Glomerular visceral epithelial cell (primary cell): ENCODE data around the gene KCNAB1.
A peak's percentile ranks its signal among the peaks of the same experiment; 100 is the strongest.

ENCODE experiments used
- DNase-seq: peaks from one replicate; pipeline ENCODE4 v3.0.0-alpha.2; 2016; ENCODE audit errors: extremely low spot score

Gene KCNAB1

DNA sequence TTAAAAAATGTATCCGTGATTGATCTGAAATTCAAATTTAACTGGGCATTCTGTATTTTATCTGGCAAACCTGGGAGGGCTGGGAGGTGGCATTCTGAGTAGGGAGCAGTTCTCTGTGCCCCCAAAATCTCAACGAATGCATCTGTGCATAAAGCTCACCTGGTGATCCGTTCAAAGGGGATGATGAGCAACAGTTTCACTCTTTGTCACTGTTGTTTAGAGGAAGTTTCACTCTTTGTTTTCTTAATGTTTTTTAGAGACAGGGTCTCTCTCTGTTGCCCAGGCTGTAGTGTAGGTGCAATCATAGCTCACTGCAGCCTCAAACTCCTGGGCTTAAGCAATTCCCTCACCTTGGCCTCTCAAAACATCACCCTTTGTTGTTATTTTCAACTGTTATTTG lies 247.8 kb downstream of the KCNAB1 start:
- no peak for DNase-seq

DNA sequence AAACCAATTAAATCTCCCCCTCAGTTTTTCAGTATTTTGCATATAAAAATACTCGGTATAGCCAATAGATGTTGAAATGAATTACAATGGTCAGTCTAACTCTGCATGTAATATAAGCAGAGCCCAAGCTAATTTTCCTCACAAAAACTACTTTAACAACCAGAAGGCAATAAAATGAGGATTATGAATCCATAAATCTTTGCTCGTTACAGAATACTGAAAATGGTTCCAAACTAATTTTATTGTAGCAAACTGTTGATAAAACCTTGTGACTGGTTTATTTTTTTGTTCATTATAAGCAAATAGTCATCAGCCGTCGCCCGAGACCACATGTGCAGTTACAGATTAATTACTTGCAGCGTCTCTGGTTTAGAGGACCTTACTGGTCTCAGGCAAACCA lies 251.3 kb downstream of the KCNAB1 start:
- DNase-seq = no peak

DNA sequence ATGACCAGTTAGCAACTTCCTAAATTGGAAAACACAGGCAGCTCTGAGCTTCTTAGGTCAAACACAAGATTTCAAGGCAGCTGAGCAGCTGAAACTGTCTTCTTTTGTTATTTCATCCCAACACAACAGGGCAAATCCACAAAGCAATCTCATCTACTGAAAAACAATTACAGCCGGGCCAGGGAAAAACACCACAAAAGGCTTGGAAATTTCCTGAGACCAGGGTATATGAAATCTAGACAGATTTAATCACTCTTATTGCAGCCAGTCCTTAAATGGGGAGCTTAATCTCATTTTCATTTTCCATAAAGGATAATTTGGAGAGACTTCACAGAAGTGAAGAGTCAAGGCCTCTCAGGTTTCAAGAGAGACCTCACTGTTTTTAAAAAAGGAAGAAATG lies 252.7 kb downstream of the KCNAB1 start:
- no peak for DNase-seq

DNA sequence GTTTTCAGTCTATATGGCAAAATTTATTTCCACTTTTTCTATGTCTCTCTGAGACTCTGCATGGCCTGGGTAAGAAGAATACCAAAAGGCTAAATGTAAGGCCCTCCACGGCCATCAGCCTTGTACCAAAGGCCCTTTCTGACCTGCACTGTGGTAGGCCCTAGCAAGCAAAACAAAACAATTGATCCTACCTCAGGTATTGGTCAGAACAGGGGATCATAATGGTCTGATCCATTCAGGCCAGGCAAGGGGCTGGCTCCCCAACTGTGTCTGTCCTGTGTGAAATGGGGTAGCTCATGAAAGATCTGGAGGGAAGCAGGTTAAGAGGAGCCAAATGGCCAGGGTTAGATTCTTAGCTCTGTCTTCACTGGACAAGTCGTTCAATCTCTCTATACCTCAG lies 253.3 kb downstream of the KCNAB1 start:
- DNase-seq = no peak

DNA sequence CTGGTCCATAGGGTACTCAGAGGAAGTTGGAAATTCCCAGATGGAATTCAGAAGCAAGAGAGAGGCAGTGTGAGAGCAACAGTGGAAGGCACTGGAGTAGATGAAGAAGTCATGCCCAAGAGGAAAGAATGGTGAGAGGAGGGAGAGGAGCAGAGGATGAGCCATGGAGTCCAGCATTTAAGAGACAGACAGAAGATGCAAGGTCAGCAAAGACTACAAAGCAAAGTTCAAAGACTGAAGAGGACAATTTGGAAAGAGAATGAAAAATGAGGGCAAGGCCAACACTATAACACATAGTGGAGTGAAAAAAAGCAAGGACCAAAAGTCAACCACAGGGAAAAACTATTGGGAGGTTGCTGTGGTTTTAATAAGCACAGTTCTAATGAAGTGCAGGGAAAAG lies 255.8 kb downstream of the KCNAB1 start:
- DNase-seq = no peak

DNA sequence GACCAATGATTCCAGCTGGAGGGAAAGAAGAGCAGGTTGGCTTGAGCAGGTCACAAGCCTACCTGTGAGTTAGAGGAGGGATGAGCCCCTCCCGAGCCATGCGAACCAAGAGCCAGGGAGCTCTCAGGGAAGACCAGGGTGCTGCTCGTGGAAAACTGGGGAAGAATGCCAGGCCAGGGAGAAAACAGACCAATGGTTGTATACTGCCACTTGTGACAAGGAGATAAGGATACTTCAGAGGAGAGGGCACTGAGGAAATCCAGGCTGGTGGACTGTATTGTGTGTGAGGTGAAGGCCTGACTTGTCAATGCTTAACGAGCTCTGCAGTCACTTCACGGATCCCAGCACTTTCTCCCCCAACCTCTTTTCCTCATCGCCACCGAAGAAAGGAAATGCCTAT lies 256.9 kb downstream of the KCNAB1 start:
- no peak for DNase-seq

DNA sequence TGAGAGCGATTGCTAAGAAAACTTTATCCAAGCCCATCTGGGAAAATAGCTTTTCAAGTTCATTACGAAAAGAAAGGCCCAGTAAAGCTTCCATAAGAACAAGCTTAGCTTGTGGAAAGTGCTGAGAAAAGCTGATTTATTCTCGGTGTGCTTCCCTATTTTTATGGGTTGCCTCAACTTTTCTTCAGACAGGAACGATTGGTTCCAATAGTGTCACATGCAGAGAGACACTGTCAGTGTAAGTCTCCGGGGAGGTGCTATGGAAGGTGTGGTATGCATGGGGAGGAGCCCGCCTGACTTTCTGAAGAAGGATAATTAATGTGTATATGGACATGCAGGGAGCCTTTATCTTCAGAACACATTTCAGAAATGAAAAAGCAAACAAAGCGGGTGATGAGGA lies 257.3 kb downstream of the KCNAB1 start:
- DNase-seq = no peak

DNA sequence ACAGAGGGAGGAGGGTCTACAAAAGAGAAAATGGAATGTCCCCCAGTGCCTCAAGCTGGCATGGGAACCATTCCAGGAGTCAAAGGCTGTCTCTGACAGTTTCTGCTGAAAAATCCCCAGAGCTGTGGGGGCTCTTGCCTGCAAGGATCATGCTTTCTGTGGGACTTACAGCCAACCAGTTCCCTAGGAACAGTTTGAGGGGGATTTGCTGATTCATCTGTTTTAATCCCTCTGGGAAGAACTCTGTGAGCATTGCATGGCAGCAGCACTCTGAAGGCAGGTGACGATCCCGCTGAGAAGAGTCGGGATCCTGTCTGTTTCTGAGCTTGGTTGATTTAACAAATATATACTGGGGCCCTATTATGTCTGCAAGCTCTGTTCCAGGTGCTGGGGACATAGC lies 258.5 kb downstream of the KCNAB1 start:
- no peak for DNase-seq

DNA sequence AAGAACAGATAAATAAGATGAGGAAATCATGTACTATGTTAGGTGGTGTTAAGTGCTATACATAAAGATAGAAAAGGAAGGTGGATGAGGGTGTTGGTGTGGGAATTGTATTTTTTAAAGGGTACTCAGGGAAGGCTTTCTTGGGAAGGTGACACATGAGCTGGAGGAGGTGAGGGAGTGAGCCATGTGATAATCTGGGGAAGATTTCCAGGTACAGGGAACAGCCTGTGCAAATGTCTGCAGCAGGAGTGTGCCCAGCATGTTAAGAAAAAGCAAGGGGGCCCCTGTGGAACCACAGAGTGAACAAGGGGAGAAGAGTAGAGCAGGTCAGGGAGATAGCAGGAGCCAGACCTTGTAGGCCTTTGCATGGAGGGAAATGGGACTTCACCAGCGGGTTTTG lies 258.9 kb downstream of the KCNAB1 start:
- no peak for DNase-seq

DNA sequence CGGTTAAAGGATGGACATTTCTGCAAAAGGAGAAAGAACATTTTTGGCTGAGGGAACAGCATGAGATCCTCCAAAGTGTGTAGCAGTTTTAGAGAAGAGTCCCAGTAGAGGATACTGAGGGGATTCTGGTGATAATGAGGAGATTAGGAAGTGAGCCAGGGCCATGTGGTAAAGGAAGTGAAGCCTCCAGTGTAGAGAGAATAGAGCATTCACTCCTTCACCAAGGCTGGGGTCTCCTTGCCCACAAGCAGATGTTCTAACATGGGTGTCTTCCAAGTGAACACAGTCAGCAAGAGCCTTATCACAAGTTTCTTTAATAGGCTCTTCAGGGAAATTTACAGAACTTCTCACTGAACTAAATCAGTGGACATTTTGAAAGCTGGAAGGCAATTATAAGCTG lies 260.9 kb downstream of the KCNAB1 start:
- no peak for DNase-seq

DNA sequence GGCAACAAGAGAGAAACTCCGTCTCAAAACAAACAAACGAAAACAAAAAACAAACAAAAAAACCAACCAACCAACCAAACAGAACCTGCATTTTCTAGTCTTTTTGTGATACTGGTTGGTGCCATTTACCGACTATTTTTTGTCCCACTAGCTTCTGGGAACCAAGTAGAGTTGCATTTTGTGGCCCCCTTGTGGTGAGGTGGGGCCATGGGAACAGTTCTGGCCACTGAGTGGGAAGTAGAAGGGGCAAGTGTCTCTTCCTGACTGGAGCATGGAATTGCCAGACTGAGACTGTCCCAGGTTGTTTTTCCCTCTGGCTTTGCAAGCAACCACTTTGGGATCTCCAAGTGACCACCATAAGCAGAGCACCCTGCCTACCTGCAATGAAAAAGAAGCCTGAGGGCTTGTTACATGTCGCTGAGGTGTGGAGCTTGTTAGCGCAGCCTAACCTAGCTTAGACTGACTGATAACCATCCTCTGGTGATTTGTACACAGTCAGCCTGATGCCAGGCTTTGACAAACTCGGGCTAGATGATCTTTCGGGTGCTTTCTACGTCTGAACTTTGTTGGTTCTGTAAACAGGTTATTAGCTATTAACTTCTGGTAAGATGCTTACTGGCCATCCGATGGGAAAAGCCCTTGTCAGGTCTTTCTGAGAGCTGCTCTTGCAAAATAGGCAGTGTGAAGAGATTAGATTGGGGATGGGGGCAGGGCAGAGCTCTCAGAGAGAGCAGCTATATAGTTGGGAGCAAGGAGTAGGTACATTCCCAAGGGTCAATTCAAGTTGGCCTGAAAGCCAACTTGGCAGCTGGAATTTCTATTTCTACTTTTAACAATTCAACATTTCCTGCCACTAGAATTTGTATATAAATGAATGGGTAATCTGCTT lies 262.3 kb downstream of the KCNAB1 start:
- peak; percentile 40 for DNase-seq

DNA sequence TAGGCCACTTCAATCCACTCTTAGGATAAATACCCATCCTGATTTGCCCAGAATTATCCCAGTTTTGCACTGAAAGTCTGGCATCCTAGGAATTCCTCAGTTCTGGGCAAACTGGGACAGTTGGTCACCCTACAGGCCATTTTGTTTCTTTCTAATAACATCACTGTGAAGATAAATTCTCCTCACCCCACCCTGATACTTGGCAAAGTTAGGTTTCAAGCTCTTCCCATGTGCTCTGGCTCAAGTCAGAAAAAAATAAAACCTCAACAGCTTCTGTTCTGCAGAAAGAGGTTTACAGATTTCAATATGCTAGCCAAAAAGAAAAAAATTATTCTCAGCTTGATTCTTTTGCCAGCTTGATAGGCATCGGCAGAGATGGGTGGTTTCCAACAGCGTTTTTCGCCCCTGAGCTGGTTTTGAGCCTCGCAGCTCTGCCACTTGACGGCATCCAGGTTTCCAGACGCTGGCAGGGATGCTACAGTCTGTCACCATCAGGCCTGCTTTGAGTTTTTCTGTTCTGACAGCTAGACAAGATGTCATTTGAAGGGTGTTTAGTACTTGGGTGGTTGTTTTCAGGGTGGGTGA lies 263.2 kb downstream of the KCNAB1 start:
- no peak for DNase-seq

DNA sequence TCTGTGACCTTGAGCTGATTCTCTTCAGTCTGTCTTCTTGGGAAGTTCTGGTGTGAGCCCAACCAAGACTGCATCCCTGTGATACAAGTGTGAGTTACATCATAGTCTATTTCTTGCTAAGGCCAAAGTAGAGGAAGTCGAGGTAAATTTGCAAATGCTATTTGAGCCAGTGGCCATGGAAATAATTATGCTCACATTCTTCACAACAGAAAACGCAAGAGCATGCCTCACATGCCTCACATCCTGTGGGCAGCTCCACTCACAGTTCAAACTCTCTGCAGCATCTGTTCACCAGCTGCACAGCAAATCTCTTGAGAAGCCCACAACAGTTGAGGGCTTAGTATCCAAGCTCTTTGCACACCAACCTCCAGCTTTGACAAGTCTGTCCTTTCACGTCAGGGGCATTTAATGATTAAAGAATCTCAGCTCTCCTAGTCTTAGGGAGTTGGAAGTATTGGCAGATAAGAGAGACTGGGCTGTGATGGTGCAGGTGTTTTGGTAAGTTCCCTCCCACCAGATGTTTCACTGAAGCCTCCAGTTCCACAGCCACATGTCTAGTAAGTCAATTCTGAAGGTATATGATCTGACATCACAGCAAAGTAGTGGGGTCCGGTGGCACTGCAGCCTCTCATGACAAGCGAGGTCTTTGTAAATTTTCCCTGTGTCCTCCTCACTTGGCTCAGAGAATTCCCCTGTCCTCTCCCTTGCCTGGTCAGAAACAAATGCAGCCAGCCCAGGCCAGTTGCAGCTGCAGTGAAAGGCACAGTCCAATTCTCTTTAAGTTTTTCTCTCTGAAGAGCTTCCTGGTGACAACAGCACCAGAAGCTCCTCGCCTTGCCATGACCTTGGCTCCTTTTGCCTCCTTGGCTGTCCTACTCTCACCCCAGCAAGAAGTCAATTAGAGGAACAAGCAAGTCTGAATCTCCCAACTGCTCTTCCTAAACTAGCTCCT lies 268.4 kb downstream of the KCNAB1 start:
- DNase-seq = no peak

DNA sequence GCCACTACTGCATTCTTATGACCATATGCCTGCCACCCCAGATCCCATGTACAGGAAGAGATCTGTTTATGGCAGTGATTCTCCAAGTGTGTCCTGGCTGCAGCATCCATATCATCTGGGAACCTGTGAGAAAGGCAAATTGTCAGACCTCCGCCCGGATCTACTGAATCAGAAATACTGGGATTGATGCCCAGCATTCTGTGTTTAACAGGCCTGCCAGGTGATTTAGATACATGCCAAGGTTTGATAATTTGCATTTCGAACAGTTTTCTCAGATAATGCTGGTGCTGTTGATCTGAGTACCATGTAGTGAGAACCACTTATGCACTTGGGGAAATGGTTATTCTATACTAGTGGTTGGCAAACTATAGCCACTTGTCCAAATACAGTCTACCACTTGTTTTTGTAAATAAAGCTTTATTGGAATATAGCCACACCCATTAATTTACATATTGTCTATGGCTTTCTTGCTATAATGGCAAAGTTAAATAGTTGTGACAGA lies 269.1 kb downstream of the KCNAB1 start:
- no peak for DNase-seq

DNA sequence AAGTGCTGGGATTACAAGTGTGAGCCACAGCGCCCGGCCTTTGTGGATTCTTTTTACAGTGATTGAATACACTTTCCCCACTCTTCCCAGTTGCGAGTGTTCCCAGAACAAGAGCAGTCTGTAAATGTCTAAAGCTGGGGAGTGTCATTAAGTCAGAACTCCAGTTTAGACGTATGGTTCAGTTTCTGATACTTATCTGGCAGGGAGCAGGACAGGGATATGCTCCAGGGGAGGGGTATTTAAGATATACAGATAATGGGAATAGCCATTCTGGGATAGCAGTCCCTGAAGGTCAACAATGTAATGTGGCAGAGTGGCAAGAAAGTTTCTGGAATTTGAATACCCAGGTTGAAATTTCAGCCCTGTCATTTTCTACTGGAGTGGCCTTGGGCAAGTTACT lies 270.5 kb downstream of the KCNAB1 start:
- DNase-seq = no peak

DNA sequence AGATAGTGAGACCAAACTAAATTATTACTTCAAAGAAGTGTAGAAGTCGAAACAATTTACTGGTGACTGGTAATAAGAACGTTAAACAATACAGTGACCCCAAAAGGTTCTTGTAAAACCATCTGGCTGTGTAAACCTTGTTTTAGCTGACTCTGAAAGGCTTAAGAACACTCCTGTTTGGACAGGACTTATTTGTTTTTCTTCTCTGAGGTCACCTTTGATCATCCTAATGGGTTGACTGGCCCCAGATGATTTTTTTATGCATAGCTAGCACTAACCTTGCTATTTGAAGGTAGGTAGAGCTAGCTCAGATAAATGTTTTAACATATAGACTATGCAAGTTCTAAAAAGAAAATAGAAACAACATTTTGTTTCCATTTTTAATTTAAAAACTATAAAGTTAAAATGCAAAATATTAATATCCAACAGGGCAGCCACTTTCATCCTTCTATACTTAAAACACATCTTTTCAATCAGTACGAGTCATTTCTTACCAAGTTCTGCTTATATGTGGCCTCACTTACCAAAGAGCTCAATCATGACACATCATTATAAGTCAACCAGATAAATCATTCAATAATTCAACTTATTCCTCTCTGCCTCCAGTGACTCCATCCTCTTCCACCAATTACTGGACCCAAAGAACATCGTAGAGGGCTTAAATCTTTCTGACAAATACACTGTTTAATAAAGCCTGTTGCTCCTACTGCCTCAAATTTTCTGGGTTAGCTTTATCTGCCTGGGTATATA lies 275.8 kb downstream of the KCNAB1 start:
- DNase-seq = no peak

DNA sequence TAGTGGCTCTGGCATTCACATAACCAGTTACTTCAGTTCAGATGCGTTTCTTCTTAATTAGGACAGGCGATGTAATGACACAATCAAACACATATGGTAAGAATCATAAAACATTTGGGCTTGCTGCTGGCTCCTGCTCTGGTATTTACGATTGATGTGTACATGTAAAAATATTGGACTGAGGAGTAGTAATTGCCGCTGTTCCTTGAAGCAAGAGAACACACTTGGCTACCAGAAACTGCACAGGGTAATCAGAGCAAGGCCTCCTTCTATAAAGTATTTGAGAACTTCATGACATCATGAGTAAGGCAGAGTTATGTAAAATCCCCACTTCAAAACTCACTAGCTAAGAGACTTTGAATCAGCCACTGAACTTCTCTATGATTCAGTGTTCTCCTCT lies 276.5 kb downstream of the KCNAB1 start:
- DNase-seq = no peak

DNA sequence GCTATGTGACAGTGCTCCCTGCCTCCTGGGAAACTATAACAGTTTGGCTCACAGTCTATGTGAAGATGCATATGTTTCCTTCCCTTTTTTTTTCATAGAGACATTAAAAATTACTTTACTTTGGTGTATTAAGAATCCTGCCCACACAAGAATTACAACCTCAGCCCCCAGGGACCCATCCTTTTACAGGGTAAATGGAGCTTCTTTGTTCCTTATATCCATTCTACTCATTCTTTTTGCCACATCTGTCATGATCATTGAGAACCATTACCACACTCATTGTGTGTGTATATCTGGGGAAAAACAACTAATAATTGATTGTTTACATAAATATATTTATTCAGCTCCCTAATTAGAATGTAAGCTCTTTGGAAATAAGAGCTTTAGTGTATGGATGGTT lies 277.2 kb downstream of the KCNAB1 start:
- DNase-seq = no peak

DNA sequence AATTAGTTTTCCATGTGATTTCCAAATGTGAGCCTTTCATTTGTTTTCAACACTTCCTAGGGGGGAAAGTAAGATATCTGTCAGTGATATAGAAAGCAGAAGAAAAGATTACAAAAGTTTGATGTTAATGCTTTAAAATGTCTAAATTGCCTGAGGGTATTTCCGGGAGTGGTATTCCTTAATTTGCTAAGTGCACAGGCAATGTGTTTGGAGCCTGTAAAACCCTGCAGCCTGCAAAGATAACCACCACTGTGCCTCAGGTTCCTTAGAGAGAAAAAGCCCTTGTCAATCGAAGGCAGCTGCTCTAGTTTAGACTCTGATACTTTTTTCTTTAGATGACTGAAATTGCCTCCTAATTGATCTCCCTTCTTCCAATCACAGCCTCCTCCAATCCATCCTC lies 279.7 kb downstream of the KCNAB1 start:
- DNase-seq = no peak

DNA sequence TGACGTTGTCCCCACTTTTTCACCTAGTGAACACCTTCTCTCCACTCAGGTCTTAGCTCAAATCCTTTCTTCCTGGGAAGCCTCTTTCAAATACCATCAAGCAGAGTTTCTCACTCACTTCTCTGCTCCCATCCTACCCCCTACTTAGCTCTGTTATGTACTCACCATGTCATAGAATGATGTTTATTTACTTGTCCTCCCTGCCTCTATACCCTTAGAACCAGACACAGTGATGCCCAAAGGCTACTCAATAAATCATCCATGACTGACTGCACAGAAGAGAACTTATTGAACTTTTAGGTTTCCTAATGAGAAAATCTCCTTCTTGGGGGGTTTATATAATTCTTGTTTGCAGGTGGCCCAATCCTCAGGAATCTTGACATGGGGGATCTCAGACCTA lies 280.4 kb downstream of the KCNAB1 start:
- DNase-seq = no peak

DNA sequence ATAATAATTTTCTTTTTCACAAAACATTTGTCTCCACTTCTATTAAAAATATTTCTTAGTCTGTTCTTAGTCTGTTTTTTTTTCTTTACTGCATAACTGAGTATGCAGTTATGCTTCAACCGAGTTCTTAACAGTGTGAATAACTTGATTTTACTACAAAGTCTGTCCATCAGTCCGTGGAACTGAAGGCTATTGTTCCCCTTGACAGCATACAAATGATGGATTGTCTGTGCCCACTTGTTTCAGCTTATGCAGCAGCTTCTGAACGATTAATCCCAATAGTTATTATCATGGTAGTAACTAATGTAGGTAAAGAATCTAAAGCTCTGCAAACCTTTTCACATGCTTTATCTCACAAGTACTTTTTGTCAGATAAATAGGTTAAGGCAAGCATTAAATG lies 283.8 kb downstream of the KCNAB1 start:
- DNase-seq = no peak

DNA sequence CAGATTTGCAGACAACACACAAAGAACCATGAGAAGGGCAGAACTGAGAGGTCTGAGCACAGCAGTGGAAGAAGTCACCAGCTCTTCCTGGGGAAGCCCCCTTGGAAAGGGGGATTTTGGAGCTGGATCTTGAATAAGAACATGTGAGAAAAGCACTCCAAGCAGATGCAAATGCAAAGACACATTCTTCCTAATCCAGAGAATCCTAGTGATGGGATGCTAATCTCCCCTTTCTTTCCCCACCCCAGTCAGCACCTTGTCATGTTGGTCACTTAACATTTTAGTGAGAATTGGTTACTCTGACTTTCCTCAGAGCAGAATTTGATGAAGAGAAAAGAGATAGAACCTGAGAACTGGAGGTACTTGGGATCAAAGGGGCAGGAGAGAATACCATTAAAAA lies 286.0 kb downstream of the KCNAB1 start:
- no peak for DNase-seq
